PC-9 (cell line): ENCODE results near the gene P2RY8. TPM values are rescaled to one million over a fixed set of nuclear protein-coding genes. Genes with fewer than 3 reads are reported as not detected.

ENCODE experiments used
- BruUV-seq: library from RNA; stranded (reverse); fragments of 400-500 nt; replicated peaks from 2 replicates; lab custom pipeline; 2021; lab: Mats Ljungman, UMichigan
- CTCF ChIA-PET: fragments of 300-600 bp; sonication (Branson Sonifier 250); formaldehyde crosslinking; loops from one replicate; lab custom pipeline; 2022; ENCODE audit warnings: antibody characterized with exemption; lab: Charles Lee
- POLR2A ChIA-PET: fragments of 300-600 bp; sonication (Branson Sonifier 250); formaldehyde crosslinking; loops from one replicate; lab custom pipeline; 2022; ENCODE audit warnings: antibody characterized with exemption; ENCODE audit not compliant: unreplicated experiment; lab: Charles Lee
- DNase-seq, 2 experiments: peaks; one replicate each; pipeline versions ENCODE4 v3.0.0 to v3.0.0-alpha.2; 2015 to 2022; ENCODE audit warnings: mixed read lengths in 1 of 2
- H2AFZ ChIP-seq: fragments of 200-600 bp; sonication (generic); 2 replicates; pipeline ENCODE4 v1.8.1; 2017; ENCODE audit warnings: antibody characterized with exemption
- H3F3A ChIP-seq: fragments of 200-600 bp; sonication (generic); 2 replicates; pipeline ENCODE4 v1.8.1; 2017; ENCODE audit warnings: antibody characterized with exemption, mild to moderate bottlenecking, low read depth; ENCODE audit not compliant: insufficient read depth
- H3K27ac ChIP-seq: fragments of 200-600 bp; sonication (generic); 2 replicates; pipeline ENCODE4 v1.6.1; 2016; ENCODE audit warnings: mixed run types
- H3K27me3 ChIP-seq: fragments of 200-600 bp; sonication (generic); 2 replicates; pipeline ENCODE4 v1.6.1; 2016; ENCODE audit warnings: low read depth, mixed run types; ENCODE audit not compliant: insufficient read depth
- H3K36me3 ChIP-seq: fragments of 200-600 bp; sonication (generic); 2 replicates; pipeline ENCODE4 v1.6.1; 2016; ENCODE audit warnings: low read depth, mixed run types
- H3K4me1 ChIP-seq: fragments of 200-600 bp; sonication (generic); replicated peaks from 2 replicates; pipeline ENCODE4 v1.6.1; 2016; ENCODE audit warnings: mixed run types; ENCODE audit not compliant: insufficient read depth
- H3K4me2 ChIP-seq: fragments of 200-600 bp; sonication (generic); 2 replicates; pipeline ENCODE4 v1.6.1; 2017; ENCODE audit warnings: mixed run types
- H3K4me3 ChIP-seq: fragments of 200-600 bp; sonication (generic); 2 replicates; pipeline ENCODE4 v1.6.1; 2016; ENCODE audit warnings: mixed run types
- H3K79me2 ChIP-seq: fragments of 200-600 bp; sonication (generic); 2 replicates; pipeline ENCODE4 v1.6.1; 2017; ENCODE audit warnings: low read depth, mixed run types
- H3K9me2 ChIP-seq: fragments of 200-600 bp; sonication (generic); 2 replicates; pipeline ENCODE4 v1.8.1; 2017; ENCODE audit warnings: mild to moderate bottlenecking; ENCODE audit not compliant: insufficient read depth
- H3K9me3 ChIP-seq: fragments of 200-600 bp; sonication (generic); 2 replicates; pipeline ENCODE4 v1.8.1; 2016; ENCODE audit warnings: low read depth; ENCODE audit not compliant: insufficient read depth
- H4K20me1 ChIP-seq: fragments of 200-600 bp; sonication (generic); 2 replicates; pipeline ENCODE4 v1.8.1; 2017; ENCODE audit not compliant: insufficient read depth
- EZH2 ChIP-seq: fragments of 200-600 bp; sonication (generic); IDR thresholded peaks from 2 replicates; pipeline ENCODE4 v1.8.0; 2017; ENCODE audit warnings: antibody characterized with exemption, low read depth
- intact Hi-C: fragments of 100-400 bp; cut with micrococcal nuclease; formaldehyde crosslinking; loops from one replicate; pipeline ENCODE4 v1.10.0; 2022; ENCODE audit not compliant: unreplicated experiment
- total RNA-seq: library from RNA; stranded (reverse); gene quantifications from 2 replicates; pipeline ENCODE4 v1.2.3, GENCODE V29; 2021
- TF ChIP-seq, protein P1 (sequence below): fragments of 200-600 bp; sonication (generic); conservative IDR thresholded peaks from 2 replicates; pipeline ENCODE4 v1.6.1; 2017; ENCODE audit warnings: mixed run types, antibody characterized with exemption, mild to moderate bottlenecking, moderate library complexity

The P2RY8 gene
- total RNA-seq, 1 experiment from 2014 or later: not detected

- BruUV-seq: no TSS peak
- POLR2A ChIA-PET: no interaction called here
- intact Hi-C loops: no loop called here
Measured at GRCh38 chrX:1527457-1527856, 9.5 kb downstream of the P2RY8 start.

DNA sequence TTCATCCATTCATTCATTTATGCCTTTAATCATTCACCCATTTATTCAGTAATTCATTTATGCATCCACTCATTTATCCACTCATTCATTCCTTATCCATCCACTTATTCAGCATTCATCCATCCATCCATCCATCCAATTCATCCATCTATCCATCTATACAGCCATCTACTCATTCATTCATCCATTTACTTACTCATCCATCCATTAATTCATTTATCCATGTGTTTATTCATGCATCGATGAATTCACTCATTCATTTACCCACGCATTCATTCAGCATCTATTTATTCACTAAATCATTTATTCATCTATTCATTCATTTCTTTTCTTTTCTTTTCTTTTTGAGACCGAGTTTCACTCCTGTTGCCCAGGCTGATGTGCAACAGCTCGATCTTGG is 10.4 kb downstream of the P2RY8 start:
- H4K20me1 ChIP-seq: no peaks in the 10 kb centered on the region

More at GRCh38 chrX:1527457-1527856, 9.5 kb downstream of the P2RY8 start:
- Histone ChIP-seq H3K4me3 (no peak overlapping the region), H3K4me2 (no peak overlapping the region), H3K27ac (no peak overlapping the region), H3K9me3 (no peaks in the 10 kb centered on the region; the same call in 1 of the 2 replicates), H3K79me2 (no peaks in the 10 kb centered on the region), H2AFZ (no peak overlapping the region), H3K27me3 (peaks cover 15% of the 10 kb centered on the region; the same call in 1 of the 2 replicates), H3F3A (no peaks in the 10 kb centered on the region), H3K36me3 (no peaks in the 10 kb centered on the region), H3K4me1 (no peaks in the 10 kb centered on the region), H4K20me1 (no peaks in the 10 kb centered on the region), H3K9me2 (no peaks in the 10 kb centered on the region)
- DNase-seq: no peak
- TF ChIP-seq EZH2: no peak
- TF ChIP-seq, protein P1, sequence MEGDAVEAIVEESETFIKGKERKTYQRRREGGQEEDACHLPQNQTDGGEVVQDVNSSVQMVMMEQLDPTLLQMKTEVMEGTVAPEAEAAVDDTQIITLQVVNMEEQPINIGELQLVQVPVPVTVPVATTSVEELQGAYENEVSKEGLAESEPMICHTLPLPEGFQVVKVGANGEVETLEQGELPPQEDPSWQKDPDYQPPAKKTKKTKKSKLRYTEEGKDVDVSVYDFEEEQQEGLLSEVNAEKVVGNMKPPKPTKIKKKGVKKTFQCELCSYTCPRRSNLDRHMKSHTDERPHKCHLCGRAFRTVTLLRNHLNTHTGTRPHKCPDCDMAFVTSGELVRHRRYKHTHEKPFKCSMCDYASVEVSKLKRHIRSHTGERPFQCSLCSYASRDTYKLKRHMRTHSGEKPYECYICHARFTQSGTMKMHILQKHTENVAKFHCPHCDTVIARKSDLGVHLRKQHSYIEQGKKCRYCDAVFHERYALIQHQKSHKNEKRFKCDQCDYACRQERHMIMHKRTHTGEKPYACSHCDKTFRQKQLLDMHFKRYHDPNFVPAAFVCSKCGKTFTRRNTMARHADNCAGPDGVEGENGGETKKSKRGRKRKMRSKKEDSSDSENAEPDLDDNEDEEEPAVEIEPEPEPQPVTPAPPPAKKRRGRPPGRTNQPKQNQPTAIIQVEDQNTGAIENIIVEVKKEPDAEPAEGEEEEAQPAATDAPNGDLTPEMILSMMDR: no peak
- CTCF ChIA-PET: no interaction called here

GRCh38 chrX:1525583-1526355 is 11.2 kb downstream of the P2RY8 start:
- CTCF ChIA-PET: no interaction called here
- H3F3A ChIP-seq: no peaks in the 10 kb centered on the region
- no peak overlapping the region for H3K4me3 ChIP-seq
- H3K9me3 ChIP-seq: no peaks in the 10 kb centered on the region; the same call in 1 of the 2 replicates
- no peak for DNase-seq
- peaks cover 19% of the 10 kb centered on the region; the same call in 1 of the 2 replicates for H3K27me3 ChIP-seq
- intact Hi-C loops: no loop called here
- H3K4me2 ChIP-seq: no peak overlapping the region
- POLR2A ChIA-PET: no interaction called here
- no peaks in the 10 kb centered on the region for H3K79me2 ChIP-seq
- H2AFZ ChIP-seq: no peak overlapping the region
- H3K9me2 ChIP-seq: no peaks in the 10 kb centered on the region
- H3K27ac ChIP-seq: no peak overlapping the region
- H4K20me1 ChIP-seq: no peaks in the 10 kb centered on the region
- no peaks in the 10 kb centered on the region for H3K36me3 ChIP-seq
- TF ChIP-seq EZH2: no peak
- TF ChIP-seq, protein P1: no peak
- no peaks in the 10 kb centered on the region for H3K4me1 ChIP-seq
- no TSS peak for BruUV-seq

More for the DNA sequence above, 10.4 kb downstream of the P2RY8 start:
- Histone ChIP-seq H3K36me3 (no peaks in the 10 kb centered on the region), H2AFZ (no peak overlapping the region), H3K4me2 (no peak overlapping the region), H3K79me2 (no peaks in the 10 kb centered on the region), H3K9me2 (no peaks in the 10 kb centered on the region), H3K4me3 (no peak overlapping the region), H3K4me1 (no peaks in the 10 kb centered on the region), H3K9me3 (no peaks in the 10 kb centered on the region; the same call in 1 of the 2 replicates), H3K27ac (no peak overlapping the region), H3K27me3 (peaks cover 19% of the 10 kb centered on the region; the same call in 1 of the 2 replicates), H3F3A (no peaks in the 10 kb centered on the region)
- ChIA-PET POLR2A (no interaction called here), CTCF (no interaction called here)
- BruUV-seq: no TSS peak
- intact Hi-C loops: no loop called here
- TF ChIP-seq EZH2: no peak
- TF ChIP-seq, protein P1: no peak
- no peak for DNase-seq
